ENCODE measurements around the gene ALG10B.
"Not testable (repeated sequence)": the region's sequence is repeated elsewhere in the genome, so short reads cannot be mapped to it uniquely, and the experiment has no call there.

Gene ALG10B

DNA sequence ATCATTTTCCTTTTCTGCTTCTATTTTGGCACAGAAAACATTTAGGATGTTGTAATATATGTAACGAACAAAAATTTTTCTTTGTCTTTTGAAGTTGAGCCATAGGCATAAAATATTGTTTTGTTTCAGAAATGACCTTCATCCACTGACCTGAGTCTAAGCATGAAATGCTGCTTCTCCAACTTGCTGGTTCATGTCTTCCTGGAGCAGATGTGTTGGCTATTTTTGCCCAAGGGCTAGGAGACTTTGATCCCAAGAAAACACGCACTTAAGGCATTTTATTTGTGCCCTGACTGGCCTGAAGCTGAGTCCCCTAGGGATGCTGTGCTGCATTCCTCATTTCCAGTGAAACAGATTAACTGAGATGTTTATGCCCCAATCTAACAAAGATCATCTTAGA lies 27.2 kb upstream of the ALG10B start:
- no peak for DNase-seq
- TF ChIP-seq, protein P1, sequence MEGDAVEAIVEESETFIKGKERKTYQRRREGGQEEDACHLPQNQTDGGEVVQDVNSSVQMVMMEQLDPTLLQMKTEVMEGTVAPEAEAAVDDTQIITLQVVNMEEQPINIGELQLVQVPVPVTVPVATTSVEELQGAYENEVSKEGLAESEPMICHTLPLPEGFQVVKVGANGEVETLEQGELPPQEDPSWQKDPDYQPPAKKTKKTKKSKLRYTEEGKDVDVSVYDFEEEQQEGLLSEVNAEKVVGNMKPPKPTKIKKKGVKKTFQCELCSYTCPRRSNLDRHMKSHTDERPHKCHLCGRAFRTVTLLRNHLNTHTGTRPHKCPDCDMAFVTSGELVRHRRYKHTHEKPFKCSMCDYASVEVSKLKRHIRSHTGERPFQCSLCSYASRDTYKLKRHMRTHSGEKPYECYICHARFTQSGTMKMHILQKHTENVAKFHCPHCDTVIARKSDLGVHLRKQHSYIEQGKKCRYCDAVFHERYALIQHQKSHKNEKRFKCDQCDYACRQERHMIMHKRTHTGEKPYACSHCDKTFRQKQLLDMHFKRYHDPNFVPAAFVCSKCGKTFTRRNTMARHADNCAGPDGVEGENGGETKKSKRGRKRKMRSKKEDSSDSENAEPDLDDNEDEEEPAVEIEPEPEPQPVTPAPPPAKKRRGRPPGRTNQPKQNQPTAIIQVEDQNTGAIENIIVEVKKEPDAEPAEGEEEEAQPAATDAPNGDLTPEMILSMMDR (IDR thresholded peaks at IDR 0.05; ENCODE audit: low read depth, low read length), result no peak
- Histone ChIP-seq H3K9me3 (ENCODE audit: severe bottlenecking) (no peaks in the 10 kb centered on the region), H3K4me3 (ENCODE audit: low read depth, low read length) (no peak overlapping the region), H3K27me3 (ENCODE audit: insufficient read depth, low read depth, severe bottlenecking) (peaks cover 2% of the 10 kb centered on the region), H3K27ac (no peak overlapping the region), H3K36me3 (no peaks in the 10 kb centered on the region)

DNA sequence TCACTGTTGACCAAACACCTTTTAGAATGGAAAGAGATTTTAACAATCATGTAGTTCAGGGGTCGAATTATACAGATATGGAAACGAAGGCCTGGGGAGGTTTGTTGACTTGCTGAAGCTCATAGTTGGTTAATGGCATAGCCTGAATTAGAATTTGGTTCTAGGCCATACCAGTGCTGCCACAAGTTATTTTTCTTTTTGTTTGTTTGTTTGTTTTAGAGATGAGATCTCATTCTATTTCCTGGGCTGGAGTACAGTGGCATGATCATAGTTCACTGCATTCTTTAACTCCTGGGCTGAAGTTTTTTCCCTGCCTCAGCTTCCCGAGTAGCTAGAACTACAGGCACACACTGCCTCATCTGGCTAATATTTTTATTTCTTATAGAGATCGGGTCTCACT lies 25.4 kb upstream of the ALG10B start:
- no peak overlapping the region for H3K27ac ChIP-seq
- H3K36me3 ChIP-seq, result no peaks in the 10 kb centered on the region
- no peak for DNase-seq
- H3K4me3 ChIP-seq (ENCODE audit: low read depth, low read length), result no peak overlapping the region
- H3K9me3 ChIP-seq (ENCODE audit: severe bottlenecking), result no peaks in the 10 kb centered on the region
- TF ChIP-seq, protein P1 (IDR thresholded peaks at IDR 0.05; ENCODE audit: low read depth, low read length), result no peak
- peaks cover 2% of the 10 kb centered on the region for H3K27me3 ChIP-seq (ENCODE audit: insufficient read depth, low read depth, severe bottlenecking)

DNA sequence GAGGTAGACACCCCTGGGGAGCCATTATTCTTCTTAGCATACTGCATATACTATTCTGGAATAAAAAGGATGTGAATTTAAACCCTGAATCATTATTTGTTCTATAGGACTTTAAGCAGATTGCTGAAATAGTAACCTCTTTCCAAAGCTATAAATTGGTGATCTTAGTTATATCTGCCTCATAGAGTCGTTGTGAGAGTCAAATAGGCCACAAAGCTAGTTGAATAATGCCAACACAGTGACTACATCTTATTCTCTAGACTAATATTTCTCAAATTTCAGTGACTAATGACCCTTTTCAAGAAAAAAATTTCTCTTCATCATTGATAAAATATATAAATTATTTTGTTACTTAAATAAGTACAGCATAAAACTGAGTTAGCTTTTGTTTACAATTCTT lies 13.6 kb upstream of the ALG10B start:
- H3K36me3 ChIP-seq; H3K27me3 ChIP-seq (ENCODE audit: insufficient read depth, low read depth, severe bottlenecking); DNase-seq; H3K27ac ChIP-seq; H3K9me3 ChIP-seq (ENCODE audit: severe bottlenecking); H3K4me3 ChIP-seq (ENCODE audit: low read depth, low read length): not testable (repeated sequence)

DNA sequence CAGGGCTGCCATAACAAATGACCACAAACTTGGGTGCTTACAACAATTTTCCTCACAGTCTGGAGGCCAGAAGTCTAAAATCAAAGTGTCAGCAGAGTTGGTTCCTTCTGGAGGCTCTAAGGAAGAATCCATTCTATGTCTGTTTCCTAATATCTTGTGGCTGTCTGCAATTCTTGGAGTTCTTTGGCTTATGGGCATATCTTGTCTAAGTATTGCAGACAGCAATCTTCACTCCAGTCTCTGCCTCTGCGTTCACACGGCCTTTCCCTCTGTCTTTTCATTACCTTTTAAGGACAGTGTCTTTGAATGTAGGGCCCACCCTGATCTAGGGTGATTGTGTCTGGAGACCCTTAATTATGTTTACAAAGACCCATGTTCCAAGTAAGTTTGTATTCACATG lies 5.4 kb downstream of the ALG10B start:
- DNase-seq; H3K27me3 ChIP-seq (ENCODE audit: insufficient read depth, low read depth, severe bottlenecking); H3K36me3 ChIP-seq; H3K9me3 ChIP-seq (ENCODE audit: severe bottlenecking); H3K4me3 ChIP-seq (ENCODE audit: low read depth, low read length); H3K27ac ChIP-seq: not testable (repeated sequence)

DNA sequence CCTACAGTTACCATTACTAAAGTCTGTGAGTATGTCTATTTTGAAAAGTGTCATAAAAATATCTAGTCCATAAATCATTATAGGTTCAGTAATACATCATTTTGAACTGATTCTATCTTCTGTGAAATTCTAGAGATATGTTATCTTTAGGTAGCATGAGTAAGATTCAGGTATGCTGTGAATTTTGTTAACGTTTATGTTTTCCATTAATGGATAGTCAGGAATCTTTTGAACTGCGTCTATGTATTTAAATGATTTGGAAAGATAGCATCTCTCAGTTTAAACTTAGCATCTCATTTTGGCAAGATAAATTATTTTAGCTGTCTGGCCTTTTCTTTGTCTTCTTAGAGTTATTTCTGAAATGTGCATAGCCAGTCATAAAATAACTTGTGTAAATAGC lies 8.3 kb downstream of the ALG10B start:
- no peak overlapping the region for H3K4me3 ChIP-seq (ENCODE audit: low read depth, low read length)
- H3K27me3 ChIP-seq (ENCODE audit: insufficient read depth, low read depth, severe bottlenecking), result no peaks in the 10 kb centered on the region
- DNase-seq, result no peak

DNA sequence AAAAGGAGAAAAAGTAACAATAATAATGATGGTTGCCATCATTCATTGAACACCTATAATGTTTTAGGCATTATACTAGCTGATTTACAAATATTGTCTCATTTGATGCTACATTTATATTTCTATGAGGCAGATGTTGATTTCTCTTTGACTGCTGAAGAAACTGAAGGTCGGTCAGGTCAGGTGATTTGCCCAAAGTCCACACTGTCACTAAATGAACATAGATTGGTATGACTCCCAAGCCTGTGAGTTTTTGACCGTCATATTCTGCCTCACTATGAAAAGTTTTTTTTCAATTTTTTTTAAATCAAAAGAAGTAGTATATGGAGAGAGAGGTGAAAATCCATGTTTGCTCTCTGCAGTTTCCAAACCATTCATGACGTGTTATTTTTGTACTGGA lies 10.8 kb downstream of the ALG10B start:
- TF ChIP-seq, protein P1 (IDR thresholded peaks at IDR 0.05; ENCODE audit: low read depth, low read length), result no peak
- H3K27me3 ChIP-seq (ENCODE audit: insufficient read depth, low read depth, severe bottlenecking), result no peaks in the 10 kb centered on the region

More for the DNA sequence above, 8.3 kb downstream of the ALG10B start:
- H3K27ac ChIP-seq, result no peak overlapping the region
- H3K36me3 ChIP-seq, result no peaks in the 10 kb centered on the region
- H3K9me3 ChIP-seq (ENCODE audit: severe bottlenecking), result no peaks in the 10 kb centered on the region
- TF ChIP-seq, protein P1 (IDR thresholded peaks at IDR 0.05; ENCODE audit: low read depth, low read length), result no peak

DNA sequence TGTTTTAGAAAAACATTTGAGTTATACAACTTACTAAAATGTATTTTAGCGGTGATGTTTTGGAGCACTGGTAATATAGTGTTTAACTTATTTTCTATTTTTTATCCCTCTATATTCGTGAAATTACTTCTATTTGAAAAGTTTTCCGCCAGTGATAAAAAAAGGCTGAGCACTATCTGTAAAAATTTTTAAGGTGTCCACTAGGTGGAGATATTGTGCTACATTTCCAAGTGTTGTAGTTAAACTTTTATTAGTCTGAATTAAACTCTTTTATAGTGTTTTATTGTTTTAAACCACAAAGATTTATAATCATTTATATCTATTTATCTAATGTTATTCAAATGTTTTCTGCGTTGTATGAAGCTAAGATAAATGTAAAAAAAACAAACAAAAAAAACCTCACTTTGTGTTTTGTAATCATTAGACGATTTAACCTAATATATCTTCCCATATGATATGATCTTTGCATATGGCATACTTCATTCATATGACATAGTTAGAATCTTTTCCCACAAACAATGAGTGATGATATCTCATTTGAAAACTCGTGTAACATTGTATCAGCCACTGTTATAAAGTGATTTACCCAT lies 11.8 kb downstream of the ALG10B start:
- Histone ChIP-seq H3K36me3 (no peaks in the 10 kb centered on the region), H3K4me3 (ENCODE audit: low read depth, low read length) (no peak overlapping the region), H3K27me3 (ENCODE audit: insufficient read depth, low read depth, severe bottlenecking) (no peaks in the 10 kb centered on the region), H3K27ac (no peak overlapping the region), H3K9me3 (ENCODE audit: severe bottlenecking) (no peaks in the 10 kb centered on the region)
- TF ChIP-seq, protein P1 (IDR thresholded peaks at IDR 0.05; ENCODE audit: low read depth, low read length), result no peak
- DNase-seq, result no peak

More for the DNA sequence above, 10.8 kb downstream of the ALG10B start:
- DNase-seq, result no peak
- Histone ChIP-seq H3K4me3 (ENCODE audit: low read depth, low read length) (no peak overlapping the region), H3K36me3 (no peaks in the 10 kb centered on the region), H3K27ac (no peak overlapping the region), H3K9me3 (ENCODE audit: severe bottlenecking) (no peaks in the 10 kb centered on the region)

DNA sequence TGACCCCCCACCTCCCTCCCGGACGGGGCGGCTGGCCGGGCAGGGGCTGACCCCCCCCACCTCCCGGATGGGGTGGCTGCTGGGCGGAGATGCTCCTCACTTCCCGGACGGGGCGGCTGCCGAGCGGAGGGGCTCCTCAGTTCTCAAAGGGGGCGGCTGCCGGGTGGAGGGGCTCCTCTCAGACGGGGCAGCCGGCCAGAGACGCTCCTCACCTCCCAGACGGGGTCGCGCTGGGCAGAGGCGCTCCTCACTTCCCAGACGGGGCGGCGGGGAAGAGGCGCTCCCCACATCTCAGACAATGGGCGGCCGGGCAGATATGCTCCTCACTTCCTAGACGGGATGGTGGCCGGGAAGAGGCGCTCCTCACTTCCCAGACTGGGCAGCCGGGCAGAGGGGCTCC lies 13.8 kb downstream of the ALG10B start:
- not testable (repeated sequence) for H3K27me3 ChIP-seq (ENCODE audit: insufficient read depth, low read depth, severe bottlenecking)

More for the DNA sequence above, 13.8 kb downstream of the ALG10B start:
- not testable (repeated sequence) for H3K36me3 ChIP-seq; H3K9me3 ChIP-seq (ENCODE audit: severe bottlenecking); H3K4me3 ChIP-seq (ENCODE audit: low read depth, low read length); H3K27ac ChIP-seq; DNase-seq

Measured in WERI-Rb-1 (cell line).